IgD-negative memory B cell (primary cell): Measurements from ENCODE around the gene RUVBL1. TPM values are rescaled to one million over a fixed set of nuclear protein-coding genes. Genes with fewer than 3 reads are reported as not detected.
A peak's percentile ranks its signal among the peaks of the same experiment; 100 is the strongest.
"Not testable (repeated sequence)": the region's sequence is repeated elsewhere in the genome, so short reads cannot be mapped to it uniquely, and the experiment has no call there.

ENCODE experiments used
- H3K27ac Mint-ChIP-seq, 3 donors: one replicate each; pipeline ENCODE4 v1.8.0; 2020 to 2022; ENCODE audit warnings: mild to moderate bottlenecking in 3 of 3, mixed read lengths in 3 of 3, moderate library complexity in 1 of 3
- H3K27me3 Mint-ChIP-seq: one replicate; pipeline ENCODE4 v1.8.0; 2021; ENCODE audit warnings: mixed read lengths
- H3K36me3 Mint-ChIP-seq: one replicate; pipeline ENCODE4 v1.8.0; 2020; ENCODE audit warnings: mild to moderate bottlenecking, mixed read lengths
- H3K4me1 Mint-ChIP-seq, 3 donors: one replicate each; pipeline ENCODE4 v1.8.0; 2020 to 2022; ENCODE audit warnings: mixed read lengths in 3 of 3, mild to moderate bottlenecking in 1 of 3
- H3K4me3 Mint-ChIP-seq, 4 donors: one replicate each; pipeline ENCODE4 v1.8.0; 2020 to 2022; ENCODE audit warnings: mild to moderate bottlenecking in 4 of 4, mixed read lengths in 4 of 4, moderate library complexity in 3 of 4
- H3K9me3 Mint-ChIP-seq, 3 donors: one replicate each; pipeline ENCODE4 v1.8.0; 2020 to 2021; ENCODE audit warnings: mixed read lengths in 3 of 3, mild to moderate bottlenecking in 1 of 3
- polyA plus RNA-seq: library from polyadenylated mRNA; unstranded; fragments of 300-500 nt; fragmentation: Illumina TruSeq; gene quantifications from one replicate; pipeline ENCODE4 v1.2.3, GENCODE V29; 2021

The RUVBL1 gene
- 57.7 TPM for polyA plus RNA-seq

DNA sequence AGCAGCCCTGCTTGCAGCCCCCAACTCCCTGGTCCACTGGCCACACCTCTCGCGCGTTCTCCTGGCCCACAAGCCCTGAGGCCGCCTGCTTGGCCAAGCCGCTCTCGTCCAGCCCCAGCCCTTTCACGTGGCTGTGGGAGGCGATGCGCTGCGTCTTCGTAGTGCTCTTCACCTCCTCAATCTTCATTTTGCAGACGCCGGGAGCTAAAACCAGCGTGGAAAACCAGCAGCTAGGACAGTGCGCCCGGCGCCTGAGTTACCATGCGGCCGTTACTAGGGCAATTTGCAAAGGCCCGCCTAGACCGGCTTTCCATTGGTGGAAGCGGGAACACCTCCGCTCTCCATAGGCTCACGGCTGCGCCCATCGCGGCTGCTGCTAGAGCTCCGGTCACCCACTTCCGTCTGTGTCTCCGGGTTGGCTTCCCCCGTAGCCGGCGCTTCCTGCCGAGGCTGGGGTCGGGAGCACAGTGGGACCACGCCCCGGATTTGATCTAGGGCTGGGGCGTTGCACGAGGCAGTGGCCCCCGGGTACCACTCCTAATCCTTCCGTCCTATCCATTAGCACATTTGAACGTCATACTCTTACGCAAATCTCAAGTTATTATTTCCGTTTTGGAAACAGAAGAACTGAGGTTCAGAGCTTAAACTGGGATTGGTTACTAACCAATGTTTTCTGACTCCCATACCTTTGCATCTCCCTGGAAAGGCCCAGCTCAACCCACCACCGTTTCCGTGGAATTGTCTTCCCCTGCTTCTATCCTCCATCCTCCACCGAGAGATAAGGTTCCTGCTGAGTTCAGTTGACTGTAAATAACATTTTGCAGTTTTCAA lies at the start of gene RUVBL1:
RUVBL1 (minus strand) TSS at position 275 of the 831 bp plus-strand sequence; CDS start at position 187, 88 bp downstream.
- Mint-ChIP-seq H3K27ac (peak within 1 kb of the TSS; percentile 86 to 95 (median 95)), H3K36me3 (peaks cover 6% of the 10 kb centered on the region), H3K9me3 (no peaks in the 10 kb centered on the region), H3K27me3 (no peaks in the 10 kb centered on the region), H3K4me1 (peaks cover 16 to 22% (median 21%) of the 10 kb centered on the region in 3 donors), H3K4me3 (peak within 1 kb of the TSS; percentile 96 to 100 (median 98))

DNA sequence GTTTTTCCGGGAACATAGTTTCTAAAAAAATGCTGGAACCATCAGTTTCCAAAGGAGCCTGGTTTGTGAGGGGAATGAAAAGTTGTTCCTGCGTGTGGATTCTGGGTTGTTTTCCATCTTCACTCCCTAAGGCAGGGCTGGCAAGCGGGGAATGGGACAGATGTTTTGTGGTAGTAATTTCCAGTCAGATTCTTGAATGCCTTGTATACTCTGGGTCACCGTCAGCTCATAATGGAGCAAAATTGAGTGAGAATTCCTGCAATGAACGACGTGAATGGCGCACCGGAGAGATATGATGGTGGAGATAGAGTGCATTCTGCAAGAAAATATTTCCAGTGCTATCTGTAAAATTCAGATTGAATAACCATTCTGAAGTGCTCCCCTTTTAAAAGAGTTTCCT lies 49.6 kb upstream of the RUVBL1 start:
- H3K9me3 Mint-ChIP-seq = no peaks in the 10 kb centered on the region
- H3K36me3 Mint-ChIP-seq = peaks cover 4% of the 10 kb centered on the region
- H3K27ac Mint-ChIP-seq = no peak overlapping the region
- no peak overlapping the region for H3K4me3 Mint-ChIP-seq
- peaks cover 11 to 30% (median 27%) of the 10 kb centered on the region in 3 donors for H3K4me1 Mint-ChIP-seq
- no peaks in the 10 kb centered on the region for H3K27me3 Mint-ChIP-seq

DNA sequence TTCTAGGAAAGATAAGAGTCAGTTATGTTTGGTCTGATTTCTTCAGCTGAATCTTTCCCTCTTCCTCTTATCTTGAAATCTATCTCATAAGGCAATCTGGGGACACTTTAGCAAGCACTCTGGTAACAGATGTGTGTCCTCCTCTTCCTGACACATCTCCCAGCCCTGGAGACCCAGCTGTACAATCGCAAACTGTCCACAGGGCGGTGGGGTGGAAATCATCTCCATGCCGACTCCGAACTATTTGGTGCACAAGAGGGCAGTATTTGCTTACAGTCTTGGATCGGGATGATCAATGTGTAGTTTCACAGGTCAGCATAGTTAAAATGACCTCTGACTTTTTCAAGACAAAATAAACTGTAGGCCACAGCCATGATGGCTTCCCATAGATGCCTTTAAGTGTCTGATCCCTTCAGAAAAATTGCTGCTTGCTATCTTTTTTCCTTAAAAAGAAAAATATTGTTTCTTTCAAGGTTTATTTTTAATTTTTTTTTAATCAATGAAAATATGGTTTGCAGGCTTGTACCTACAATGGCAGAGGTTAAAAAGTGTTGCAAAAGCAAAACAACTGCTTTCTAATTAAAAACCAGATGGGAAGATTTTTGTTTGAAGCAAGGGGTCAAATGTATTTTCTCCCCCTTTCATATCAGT lies 47.4 kb upstream of the RUVBL1 start:
- Mint-ChIP-seq H3K9me3 (no peaks in the 10 kb centered on the region), H3K36me3 (peaks cover 7% of the 10 kb centered on the region), H3K4me3 (no peak overlapping the region), H3K27ac (no peak overlapping the region), H3K27me3 (no peaks in the 10 kb centered on the region), H3K4me1 (peaks cover 9 to 32% (median 22%) of the 10 kb centered on the region in 3 donors)

DNA sequence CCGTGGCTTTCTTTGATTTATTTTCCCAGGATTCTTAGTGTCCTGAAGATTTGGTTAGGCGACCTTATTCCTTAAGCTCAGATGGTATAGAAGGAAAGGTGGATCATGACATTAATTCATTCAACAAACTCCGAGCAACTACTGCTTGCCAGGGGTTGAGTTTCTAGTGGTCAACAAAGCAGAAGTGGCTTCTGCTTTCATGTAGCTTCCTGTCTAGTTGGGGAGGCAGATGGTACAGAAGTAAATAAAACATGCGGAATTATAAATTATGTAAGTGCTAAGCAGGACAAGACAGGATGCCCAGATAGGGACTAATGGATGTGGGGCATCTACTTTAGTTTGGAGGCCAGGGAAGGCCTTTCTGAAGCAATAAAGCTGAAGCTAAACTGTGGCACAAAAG lies 45.2 kb upstream of the RUVBL1 start:
- H3K4me1 Mint-ChIP-seq = peaks cover 4 to 17% (median 11%) of the 10 kb centered on the region in 3 donors
- no peak overlapping the region for H3K4me3 Mint-ChIP-seq
- H3K9me3 Mint-ChIP-seq = no peaks in the 10 kb centered on the region
- H3K27me3 Mint-ChIP-seq = no peaks in the 10 kb centered on the region
- no peak overlapping the region for H3K27ac Mint-ChIP-seq
- peaks cover 6% of the 10 kb centered on the region for H3K36me3 Mint-ChIP-seq

DNA sequence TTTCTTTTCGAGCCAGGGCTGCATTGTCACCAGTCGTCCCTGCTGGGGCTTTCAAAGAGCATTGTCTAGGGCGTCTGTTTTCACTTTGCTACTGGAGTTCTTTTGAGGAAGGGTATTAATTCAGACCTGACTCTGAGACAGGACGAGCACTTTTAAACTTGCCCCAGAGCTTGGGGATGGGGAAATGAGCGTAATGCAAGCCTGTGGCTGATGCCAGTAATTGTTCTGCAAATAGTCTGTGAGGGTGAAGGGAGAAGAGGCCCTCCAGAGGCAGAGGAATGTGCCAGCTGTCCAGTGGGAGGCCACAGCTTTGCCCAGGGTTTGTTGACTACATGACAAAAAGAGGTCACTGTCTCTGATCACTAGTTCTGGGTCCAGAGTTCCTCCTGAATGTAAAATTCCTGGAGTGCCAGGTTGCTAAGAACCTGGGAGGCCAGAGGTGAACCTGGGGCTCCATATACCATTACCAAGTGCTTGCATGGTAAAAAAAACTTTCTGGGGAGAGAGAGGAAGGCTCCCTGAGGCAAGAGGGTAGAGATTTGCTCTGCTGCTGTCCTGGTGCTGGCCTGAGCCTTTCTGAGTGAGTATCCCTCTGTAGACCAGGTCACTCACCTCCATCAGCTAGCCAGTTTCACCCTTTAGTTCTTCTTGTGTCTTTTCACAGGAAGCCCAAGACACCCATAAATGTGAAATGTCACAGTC lies 44.5 kb upstream of the RUVBL1 start:
- H3K9me3 Mint-ChIP-seq = no peaks in the 10 kb centered on the region
- H3K36me3 Mint-ChIP-seq = peaks cover 7% of the 10 kb centered on the region
- peaks cover 2 to 10% (median 10%) of the 10 kb centered on the region in 3 donors for H3K4me1 Mint-ChIP-seq
- no peak overlapping the region for H3K4me3 Mint-ChIP-seq
- H3K27me3 Mint-ChIP-seq = no peaks in the 10 kb centered on the region
- H3K27ac Mint-ChIP-seq = no peak overlapping the region

DNA sequence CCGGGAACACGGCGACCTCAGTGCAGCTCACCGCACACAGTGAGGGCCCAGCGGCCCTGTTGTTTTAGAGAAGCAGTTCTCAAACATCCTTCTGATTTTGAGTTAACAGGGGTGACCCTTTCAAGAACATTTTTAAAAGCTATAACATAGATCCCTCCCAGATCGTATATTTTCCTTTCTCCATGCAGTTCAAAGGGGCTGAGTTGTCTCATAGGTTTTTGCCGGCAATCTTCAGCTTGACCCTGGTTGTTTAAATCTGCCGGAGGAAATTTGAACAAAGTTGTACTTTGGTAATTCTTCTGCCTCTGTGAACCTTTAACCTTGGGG lies 44.0 kb upstream of the RUVBL1 start:
- H3K4me3 Mint-ChIP-seq = no peak overlapping the region
- H3K27me3 Mint-ChIP-seq = no peaks in the 10 kb centered on the region
- H3K4me1 Mint-ChIP-seq = peaks cover 2 to 9% (median 8%) of the 10 kb centered on the region in 3 donors
- peaks cover 10% of the 10 kb centered on the region for H3K36me3 Mint-ChIP-seq
- H3K27ac Mint-ChIP-seq = no peak overlapping the region
- H3K9me3 Mint-ChIP-seq = no peaks in the 10 kb centered on the region

DNA sequence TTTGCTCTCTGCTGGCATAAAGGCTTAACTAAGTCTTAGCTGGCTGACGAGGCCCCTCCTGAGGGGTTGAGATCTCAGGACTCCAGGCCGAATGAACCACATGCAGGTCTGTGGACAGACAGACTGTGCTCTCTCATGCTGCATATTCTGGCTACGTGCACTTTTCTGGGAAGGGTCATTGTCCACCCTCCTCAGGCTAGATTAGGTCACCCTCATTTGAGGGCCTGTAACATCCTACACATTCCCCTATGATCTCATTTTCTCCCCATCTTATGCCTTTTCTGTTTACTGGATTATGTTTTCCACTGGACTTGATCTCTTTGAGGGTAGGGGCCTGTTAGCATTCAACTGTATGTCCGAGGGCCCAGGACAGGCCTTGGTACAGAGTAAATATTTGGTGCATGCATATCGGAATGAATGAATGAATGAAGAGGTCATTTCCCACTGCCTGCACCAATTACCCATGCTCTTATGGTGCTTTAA lies 43.4 kb upstream of the RUVBL1 start:
- Mint-ChIP-seq H3K36me3 (peaks cover 13% of the 10 kb centered on the region), H3K27ac (no peak overlapping the region), H3K4me3 (no peak overlapping the region), H3K4me1 (peaks cover 2 to 9% (median 8%) of the 10 kb centered on the region in 3 donors), H3K9me3 (no peaks in the 10 kb centered on the region), H3K27me3 (no peaks in the 10 kb centered on the region)

DNA sequence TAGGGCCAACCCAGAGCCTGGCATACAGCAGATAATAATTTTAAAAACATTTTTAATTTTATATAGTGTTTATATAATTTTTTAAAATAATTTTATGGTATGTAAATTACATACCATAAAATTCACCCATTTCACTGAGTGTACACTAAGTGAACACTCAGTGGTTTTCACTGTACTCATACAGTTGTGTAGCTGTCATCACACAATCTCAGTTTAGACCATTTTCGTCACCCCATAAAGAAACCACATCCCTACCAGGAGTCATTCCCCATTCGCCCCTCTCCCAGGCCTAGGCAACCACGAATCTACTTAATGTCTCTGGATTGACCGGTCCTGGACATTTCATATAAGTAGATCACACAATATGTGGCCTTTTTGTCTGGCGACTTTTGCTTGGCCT lies 39.8 kb upstream of the RUVBL1 start:
- Mint-ChIP-seq H3K27me3 (no peaks in the 10 kb centered on the region), H3K4me3 (no peak overlapping the region), H3K27ac (no peak overlapping the region), H3K4me1 (peaks cover 3 to 9% (median 7%) of the 10 kb centered on the region in 3 donors), H3K9me3 (no peaks in the 10 kb centered on the region), H3K36me3 (peaks cover 17% of the 10 kb centered on the region)

DNA sequence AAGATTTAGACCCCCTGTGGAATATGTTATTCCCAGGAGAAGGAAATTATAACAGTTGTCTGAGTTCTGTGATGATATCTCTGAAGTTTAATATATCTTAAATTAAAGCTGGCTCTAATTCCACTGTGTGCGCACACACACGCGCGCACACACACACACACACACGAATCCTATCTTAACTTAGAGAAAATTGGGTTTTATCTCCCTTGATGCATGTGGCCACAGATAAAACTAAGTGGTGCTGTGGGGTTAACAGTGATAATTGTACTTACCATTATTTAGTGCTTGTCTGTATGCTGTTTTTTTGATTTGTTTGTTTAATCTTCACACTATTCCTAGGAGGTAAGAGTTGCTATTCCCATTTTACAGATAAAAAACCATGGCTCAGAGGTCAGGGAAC lies 37.0 kb upstream of the RUVBL1 start:
- H3K27ac Mint-ChIP-seq = no peak overlapping the region
- peaks cover 18% of the 10 kb centered on the region for H3K36me3 Mint-ChIP-seq
- H3K4me1 Mint-ChIP-seq = peaks cover 4 to 14% (median 6%) of the 10 kb centered on the region in 3 donors
- H3K27me3 Mint-ChIP-seq = no peaks in the 10 kb centered on the region
- H3K9me3 Mint-ChIP-seq = no peaks in the 10 kb centered on the region
- H3K4me3 Mint-ChIP-seq = no peak overlapping the region

DNA sequence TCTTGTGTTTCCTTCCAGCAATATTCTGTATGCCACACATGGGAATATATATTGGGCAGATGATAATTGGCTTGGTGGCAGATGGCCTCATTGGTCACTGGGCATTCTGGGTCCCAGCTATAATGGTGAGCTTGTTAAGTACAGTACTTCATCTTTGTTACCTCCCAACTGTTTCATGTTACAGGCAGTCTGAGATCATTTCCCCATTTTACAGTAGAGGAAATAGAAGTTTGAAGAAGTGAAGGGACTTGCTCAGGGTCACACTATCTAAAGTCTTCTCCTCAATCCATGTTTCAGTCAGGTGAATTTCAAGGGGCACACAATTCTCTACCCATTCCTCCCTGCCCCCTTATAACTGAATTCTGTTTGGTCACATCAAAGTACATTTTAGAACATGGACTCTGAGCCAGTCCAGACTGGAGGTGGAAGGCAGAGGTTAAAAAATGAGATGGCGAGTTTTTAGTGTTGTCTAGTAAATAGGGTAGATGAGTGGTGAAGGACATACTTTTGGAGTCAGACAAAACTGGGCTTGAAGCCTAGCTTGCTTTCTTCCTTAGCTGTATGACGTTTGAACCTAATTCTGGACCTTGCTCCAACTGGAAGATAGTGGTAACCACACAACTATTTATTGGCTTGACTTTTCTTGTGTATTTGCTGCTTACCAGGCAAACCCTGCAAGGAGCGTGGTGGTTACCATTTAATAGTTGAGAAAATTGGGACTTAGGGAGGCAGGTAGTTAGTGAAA lies 32.2 kb upstream of the RUVBL1 start:
- Mint-ChIP-seq H3K9me3 (no peaks in the 10 kb centered on the region), H3K4me1 (peaks cover 8 to 20% (median 16%) of the 10 kb centered on the region in 3 donors), H3K27me3 (no peaks in the 10 kb centered on the region), H3K4me3 (peak overlapping the region in 2 of 4 donors; percentile 3 to 30), H3K27ac (no peak overlapping the region), H3K36me3 (peaks cover 7% of the 10 kb centered on the region)

DNA sequence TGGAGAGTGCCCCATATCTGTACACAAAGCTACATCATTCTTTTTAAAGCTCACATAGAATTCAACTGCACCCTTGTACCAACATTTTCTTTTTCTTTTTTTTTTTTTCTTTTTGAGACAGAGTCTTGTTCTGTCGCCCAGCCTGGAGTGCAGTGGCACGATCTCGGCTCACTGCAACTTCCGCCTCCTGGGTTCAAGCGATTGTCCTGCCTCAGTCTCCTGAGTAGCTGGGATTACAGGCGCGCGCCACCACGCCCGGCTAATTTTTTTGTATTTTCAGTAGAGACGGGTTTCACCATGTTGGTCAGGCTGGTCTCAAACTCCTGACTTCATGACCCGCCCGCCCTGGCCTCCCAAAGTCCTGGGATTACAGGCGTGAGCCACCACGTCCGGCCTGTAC lies 30.7 kb upstream of the RUVBL1 start:
- H3K9me3 Mint-ChIP-seq, H3K27me3 Mint-ChIP-seq, H3K36me3 Mint-ChIP-seq: not testable (repeated sequence)
- Mint-ChIP-seq H3K4me1 (peaks cover 8 to 17% (median 14%) of the 10 kb centered on the region in 3 donors), H3K27ac (peak overlapping the region; percentile 74 to 97 (median 94)), H3K4me3 (peak overlapping the region; percentile 82 to 98 (median 92))

DNA sequence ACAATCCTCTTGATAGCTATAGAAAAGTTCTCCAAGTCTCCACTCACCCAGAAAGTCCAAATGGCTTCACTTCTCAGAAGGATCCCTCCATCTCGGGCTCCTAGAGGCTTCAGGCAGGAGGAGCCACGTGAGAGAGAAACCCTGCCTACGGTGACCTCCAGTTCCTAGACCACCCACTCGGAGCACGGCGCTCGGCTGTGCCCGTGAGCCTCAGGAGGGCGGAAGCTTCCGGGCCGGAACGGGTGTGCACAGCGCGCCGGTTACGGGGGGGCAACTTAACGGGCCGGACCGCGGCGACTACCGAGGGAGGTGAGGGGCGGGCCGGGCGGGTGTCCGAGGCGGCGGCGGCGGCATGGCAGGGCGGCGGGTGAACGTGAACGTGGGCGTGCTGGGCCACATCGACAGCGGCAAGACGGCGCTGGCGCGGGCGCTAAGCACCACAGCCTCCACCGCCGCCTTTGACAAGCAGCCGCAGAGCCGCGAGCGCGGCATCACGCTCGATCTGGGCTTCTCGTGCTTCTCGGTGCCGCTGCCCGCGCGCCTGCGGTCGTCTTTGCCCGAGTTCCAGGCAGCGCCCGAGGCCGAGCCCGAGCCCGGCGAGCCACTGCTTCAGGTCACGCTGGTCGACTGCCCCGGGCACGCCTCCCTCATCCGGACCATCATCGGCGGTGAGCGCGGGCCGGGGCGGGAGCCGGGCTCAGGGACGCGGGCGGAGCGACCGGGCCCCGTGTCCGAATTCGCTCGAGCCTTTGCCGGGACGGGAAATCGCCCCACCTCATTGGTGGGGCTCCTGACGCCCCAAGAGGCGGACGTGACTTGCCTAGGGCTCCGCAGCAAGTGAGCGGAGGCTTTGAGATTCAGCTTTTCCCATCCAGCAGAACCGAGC lies 29.8 kb upstream of the RUVBL1 start, which contains the start of gene EEFSEC:
EEFSEC (plus strand) TSS at position 326 of the 886 bp plus-strand sequence; CDS start at position 353, 27 bp downstream.
- H3K4me3 Mint-ChIP-seq = peak within 1 kb of the TSS; percentile 82 to 98 (median 92)
- peak within 1 kb of the TSS; percentile 74 to 97 (median 94) for H3K27ac Mint-ChIP-seq
- no peaks in the 10 kb centered on the region for H3K9me3 Mint-ChIP-seq
- H3K4me1 Mint-ChIP-seq = peaks cover 8 to 17% (median 13%) of the 10 kb centered on the region in 3 donors
- no peaks in the 10 kb centered on the region for H3K27me3 Mint-ChIP-seq
- H3K36me3 Mint-ChIP-seq = peaks cover 4% of the 10 kb centered on the region

DNA sequence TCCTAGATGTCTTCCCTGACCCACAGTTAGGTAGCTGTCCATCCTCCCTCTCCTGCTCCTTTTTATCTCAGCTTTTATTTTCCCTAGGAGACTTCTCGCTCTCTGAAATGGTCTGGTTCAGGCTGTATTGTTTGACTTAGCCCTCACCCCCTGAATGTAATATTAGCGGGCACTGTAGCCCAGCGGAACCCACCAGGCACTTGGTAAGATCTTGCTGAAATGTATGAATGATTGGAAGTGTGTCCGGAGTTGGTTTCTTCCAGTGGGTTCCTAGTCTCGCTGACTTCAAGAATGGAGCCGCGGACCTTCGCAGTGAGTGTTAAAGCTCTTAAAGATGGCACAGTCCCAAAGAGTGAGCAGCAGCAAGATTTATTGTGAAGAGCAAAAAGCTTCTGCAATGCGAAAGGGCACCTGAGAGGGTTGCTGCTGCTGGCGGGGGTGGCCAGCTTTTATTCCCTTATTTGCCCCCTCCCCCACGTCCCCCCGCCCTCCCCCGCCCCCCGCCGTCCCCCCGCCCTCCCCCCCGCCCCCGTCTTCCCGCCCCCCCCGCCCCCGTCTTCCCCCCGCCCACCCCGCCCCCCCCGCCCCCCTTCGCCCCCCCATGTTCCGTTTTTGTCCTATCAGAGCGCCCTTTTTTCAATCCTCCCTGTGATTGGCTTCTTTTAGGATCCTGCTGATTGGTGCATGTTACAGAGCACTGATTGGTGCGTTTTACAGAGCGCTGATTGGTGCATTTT lies 29.0 kb upstream of the RUVBL1 start:
- peak overlapping the region; percentile 82 to 98 (median 92) for H3K4me3 Mint-ChIP-seq
- H3K9me3 Mint-ChIP-seq = no peaks in the 10 kb centered on the region
- peaks cover 4% of the 10 kb centered on the region for H3K36me3 Mint-ChIP-seq
- H3K27ac Mint-ChIP-seq = peak overlapping the region; percentile 74 to 97 (median 94)
- no peaks in the 10 kb centered on the region for H3K27me3 Mint-ChIP-seq
- peaks cover 8 to 14% (median 13%) of the 10 kb centered on the region in 3 donors for H3K4me1 Mint-ChIP-seq
